ENCODE results near the gene TRIM3.

Gene TRIM3

DNA sequence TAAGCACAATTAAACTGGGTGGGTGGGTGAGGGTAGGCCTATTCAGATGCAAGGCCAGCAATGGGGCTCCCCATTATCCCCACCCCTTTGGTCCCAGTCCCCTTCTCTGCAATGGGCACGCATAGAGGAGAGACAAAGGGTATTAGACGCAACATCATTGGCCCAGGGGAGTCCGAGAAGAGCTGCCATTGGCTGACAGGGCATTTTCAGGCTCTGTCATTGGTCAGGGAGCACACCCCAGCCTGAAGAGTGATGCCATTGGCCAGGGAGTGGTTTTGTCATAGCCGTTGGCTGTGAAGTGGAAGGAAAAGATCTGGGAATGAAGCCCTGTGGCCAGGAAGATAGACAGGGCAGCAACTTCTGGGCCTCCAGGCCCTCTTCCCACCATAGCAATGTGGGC lies 2.8 kb upstream of the TRIM3 start:
- no peak for DNase-seq

GRCh38 chr11:6475936-6476335 lies 2.2 kb upstream of the TRIM3 start:
- peak; percentile 30 for DNase-seq

DNA sequence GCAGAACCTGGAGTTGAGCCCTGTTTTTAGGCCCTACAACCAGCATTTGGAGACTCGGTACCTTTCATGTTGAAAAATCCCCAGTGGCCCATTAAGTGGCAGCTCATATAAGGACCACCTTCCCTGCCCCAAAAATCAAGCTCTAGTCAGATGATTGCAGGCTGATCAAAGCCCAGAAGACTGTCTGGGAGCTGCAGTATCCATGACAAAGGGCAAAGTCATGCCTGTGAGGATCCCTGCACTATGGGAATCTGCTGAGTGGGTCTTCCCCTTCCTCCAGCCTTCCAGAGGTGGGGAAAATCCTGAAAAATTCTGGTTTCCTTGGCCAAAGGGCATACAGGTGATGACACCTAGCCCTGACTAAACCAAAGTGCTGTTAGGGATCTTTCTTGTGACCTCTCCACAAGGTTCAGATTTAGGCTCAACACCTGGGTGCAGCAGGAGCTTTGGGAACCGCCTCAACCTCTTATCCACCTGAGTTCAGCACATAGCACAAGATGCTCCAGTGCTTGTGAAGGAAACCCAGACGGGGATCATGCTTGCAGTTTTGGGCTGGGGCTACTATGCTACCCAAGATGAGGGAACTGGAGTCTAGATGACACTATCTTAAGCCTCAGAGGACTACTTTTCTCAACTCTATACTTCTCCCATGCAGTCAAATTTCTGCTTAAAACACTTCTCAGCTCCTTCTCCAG lies 1.2 kb upstream of the TRIM3 start:
- peak; percentile 21 for DNase-seq

GRCh38 chr11:6474413-6474792 lies 662 bp upstream of the TRIM3 start:
- no peak for DNase-seq

DNA sequence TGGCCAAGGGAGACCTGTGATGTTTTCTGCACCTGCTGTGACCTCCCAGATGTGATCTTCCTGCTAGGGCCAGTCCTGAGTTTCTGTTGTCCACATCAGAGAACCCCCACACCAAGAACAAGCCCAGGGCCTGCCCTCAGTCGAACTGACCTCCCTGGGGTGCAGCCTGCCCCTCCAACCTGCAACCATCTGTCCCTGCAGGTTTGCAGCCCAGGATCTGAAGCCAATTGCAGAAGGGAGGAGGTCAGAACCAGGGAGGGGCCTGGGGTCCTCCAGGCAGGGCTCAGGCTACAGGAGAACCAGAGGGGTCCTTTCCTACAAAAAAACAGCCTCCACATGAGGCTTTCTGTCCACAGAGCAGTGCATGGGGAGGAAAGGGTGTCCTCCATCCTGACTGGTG lies 807 bp downstream of the TRIM3 start:
- DNase-seq: no peak

GRCh38 chr11:6469599-6469998 lies 4.1 kb downstream of the TRIM3 start:
- no peak for DNase-seq

DNA sequence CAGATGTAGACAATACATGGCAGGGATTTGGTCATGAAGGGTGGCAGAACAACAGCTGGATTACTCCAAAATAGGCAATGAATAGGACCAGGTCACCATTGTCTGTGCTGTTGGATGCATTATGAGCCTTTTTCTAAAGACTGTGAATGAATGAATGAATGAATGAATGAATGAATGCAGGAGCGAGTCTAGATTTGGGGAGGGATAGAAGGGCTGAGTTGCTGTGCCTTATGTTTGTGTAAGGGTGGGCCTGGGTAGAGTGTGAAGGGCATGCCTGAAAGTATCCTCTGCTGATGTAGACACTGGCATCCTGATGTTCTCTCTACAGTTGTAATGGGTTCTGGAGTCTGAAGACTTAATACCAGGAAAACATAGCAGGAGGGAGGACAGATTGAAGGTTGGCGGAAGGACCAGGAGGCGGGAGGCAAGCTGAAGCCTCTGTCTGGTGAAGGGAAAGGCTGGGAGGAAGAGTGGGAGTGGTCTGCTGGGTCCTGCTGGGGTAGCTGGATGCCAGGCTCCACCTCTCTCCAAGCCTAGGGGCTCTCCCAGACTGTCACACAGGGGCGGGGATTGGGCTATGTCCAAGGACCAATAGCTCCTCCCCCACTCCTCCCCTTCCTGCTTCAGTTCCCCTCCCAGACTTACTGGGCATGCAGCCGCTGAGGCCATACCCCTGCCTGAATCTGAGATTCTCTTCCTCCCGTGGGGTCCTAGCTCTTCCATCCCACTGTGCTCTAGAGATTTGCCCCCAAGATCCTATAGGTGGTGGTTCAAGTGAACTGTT lies 4.8 kb downstream of the TRIM3 start:
- DNase-seq: peak; percentile 85

DNA sequence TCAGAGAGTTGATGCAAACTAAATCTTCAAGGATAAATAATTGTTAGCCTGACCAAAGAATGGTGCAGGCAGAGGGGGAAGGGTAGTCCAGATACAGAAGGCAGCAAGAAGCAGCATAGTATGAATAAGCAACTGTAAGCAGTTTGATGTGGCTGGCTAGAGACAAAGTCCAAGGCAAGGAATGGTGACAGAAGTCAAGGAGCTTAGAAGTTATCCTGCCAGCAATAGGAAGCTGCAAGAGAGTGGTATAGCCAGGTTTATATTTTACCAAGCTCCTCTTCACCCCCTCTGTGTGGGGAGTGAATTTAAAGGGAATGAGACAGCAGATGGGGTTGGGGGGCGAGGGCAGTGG lies 14.7 kb downstream of the TRIM3 start:
- no peak for DNase-seq

- no peak for DNase-seq
Observed at GRCh38 chr11:6458352-6459098, 15.2 kb downstream of the TRIM3 start.

- DNase-seq: no peak
Observed at GRCh38 chr11:6457581-6458320, 16.0 kb downstream of the TRIM3 start.

DNA sequence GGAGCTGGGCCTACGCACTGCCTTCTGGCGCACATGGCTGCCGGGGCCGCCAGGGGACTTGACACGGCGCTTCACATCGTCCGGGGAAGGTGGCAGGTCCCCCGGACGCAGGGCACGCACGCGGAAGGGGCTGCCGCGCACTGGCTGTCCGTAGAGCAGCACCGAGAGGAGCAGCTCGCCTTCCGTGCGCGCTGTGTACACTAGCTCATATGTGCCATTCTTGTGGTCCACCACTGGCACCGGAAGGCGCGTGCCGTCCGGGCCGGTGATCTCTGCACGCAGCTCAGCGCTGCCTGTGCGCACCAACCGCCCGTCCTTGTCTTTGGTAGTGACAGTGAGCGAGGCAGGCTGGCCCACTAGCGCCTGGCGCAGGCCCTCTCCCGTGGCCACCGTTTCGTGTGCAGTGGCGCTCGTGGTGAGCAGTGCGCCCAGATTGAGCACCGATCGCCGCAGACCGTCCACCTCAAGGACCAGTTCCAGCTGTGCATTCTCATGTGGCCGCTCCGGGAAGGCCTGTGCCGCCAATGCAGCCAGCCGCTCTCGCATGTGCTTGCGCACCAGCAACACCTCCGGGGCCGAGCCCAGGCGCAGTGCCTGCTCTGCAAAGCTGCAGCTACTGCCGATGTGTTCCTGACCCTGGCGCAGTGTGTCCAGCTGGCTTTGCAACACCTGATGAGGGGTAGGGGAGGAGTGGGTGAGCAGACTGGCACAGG lies 17.2 kb downstream of the TRIM3 start:
- no peak for DNase-seq

- DNase-seq: no peak
Observed at GRCh38 chr11:6455070-6455469, 18.7 kb downstream of the TRIM3 start.

- DNase-seq: no peak
Observed at GRCh38 chr11:6453152-6453551, 20.6 kb downstream of the TRIM3 start.

- DNase-seq: no peak
Observed at GRCh38 chr11:6452219-6452618, 21.5 kb downstream of the TRIM3 start.

DNA sequence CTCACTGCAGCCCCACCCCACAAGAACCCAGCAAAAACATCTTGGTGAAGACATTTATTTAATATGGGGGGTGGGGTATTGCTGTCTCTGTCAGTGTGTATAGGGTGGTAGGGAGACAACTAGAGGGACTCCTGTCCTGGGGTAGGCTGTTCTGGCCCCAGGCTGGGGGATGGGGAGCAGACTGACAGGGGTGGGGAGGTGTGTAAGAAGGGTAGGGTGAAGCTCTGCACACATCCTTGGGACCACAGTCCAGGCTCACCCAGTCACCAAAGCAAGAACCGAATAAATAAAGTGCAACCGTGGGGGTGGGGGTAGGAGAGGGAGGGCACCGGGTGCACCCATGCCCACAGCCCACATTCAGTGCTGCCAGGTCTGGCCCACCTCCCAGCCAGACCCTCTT lies 25.2 kb downstream of the TRIM3 start:
- DNase-seq: no peak

DNA sequence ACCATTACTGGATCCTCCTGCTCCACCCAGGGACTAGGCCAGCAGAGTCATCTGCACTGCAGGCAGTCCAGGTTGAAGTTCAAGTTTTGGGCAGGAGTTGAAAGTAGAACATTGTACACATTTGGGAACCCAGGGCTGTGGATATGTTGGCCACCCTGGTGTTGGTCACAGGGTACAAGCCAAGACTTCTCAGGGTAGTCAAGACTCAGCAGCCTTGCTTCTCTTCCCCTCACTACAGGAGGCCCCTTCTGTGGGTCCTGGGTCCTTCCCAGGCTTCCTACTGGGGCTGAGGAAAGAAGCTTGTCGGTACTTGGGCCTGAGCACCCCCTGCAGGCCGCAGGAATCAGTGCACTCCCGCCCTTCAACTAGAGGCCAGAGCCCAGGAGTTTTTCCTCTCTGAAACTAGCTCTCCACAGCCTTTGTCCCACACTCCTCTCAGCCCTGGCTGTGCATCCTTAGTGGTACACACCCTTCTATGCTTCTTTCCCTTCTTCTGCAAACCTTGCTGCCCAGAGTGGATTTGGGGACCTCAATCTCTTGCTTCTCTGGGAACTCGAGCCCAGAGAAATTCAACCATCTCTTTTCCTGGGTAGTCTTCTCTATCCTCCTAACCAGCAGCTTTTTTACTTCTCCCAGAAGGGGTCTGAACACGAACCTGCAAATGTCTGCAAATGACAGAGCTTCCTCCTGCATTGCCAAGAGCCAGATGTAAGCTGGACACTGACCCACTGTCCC lies 30.3 kb downstream of the TRIM3 start:
- peak; percentile 76 for DNase-seq

- no peak for DNase-seq
Observed at GRCh38 chr11:6442441-6442840, 31.3 kb downstream of the TRIM3 start.

- DNase-seq: no peak
Observed at GRCh38 chr11:6440906-6441358, 32.8 kb downstream of the TRIM3 start, which contains the start of gene HPX. Gene HPX (minus strand): TSS chr11:6440987. CDS start chr11:6440963, 24 bp downstream.

DNA sequence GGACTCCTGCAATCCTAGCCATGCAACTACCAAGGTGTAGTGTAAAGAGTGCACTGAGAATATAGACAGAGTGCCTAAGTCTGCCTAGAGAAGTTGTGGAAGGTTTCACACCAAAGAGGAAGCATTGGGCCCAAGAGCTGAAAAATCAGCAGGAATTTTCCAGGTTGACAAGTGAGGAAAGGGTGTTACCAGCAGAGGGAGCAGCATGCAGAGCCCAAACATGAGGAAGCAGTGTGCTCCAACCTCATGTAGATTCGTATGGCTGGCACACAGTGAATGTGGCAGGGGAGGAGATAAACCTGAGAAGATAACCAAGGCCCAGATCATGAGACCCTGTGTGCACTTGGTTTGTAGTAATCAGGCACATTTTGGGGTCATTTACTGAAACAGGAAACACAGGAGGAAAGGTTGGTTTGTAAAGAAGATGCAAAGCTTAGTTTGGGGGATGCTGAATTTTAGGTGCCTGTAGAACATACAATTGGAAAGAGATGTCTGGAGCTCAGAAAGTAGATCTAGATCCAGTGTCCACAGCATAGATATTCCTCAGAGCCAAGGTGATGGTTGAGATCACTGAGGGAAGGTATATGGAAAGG lies 34.7 kb downstream of the TRIM3 start:
- peak; percentile 87 for DNase-seq

DNA sequence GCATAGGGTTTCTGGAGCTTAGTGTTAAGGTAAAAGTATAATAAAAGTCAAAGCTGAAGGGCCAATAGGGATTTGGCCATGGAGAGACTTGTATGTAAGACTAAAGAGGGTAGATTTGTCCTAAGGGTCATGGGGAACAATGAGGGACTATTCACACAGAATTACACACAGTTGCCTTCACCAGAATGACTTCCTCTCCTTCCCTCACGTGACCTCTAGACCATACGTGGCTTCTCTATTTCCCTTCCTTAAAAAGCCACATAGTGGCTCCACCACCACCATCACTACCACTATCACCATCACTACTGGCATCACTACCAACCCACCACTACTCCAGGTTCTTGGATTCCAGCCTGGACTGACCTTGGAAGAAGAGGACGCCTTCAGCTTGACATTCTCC lies 35.7 kb downstream of the TRIM3 start:
- DNase-seq: peak; percentile 55

DNA sequence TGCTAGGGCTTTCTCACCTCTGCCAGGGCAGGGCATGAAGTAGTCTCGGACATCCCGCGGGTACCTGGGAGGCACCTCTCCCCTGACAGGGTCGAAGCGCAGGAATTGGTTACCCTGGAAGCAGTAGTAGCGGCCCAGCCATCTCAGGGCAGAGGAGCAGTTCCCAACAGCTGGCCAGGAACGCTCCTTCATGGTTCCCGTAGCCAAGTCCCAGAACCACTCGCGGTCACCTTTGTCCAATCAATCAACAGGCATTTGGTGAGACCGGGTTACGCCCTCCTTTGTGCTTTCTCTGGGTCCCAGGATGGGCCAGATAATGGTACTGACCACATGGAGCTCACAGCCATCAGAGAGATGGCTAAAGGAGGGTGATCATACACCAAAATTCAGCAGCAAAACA lies 36.3 kb downstream of the TRIM3 start:
- DNase-seq: no peak

All from hematopoietic multipotent progenitor cell treated with erythropoietin and hydrocortisone succinate and interleukin-3 and kit ligand, for 6 days (in vitro differentiated cells).